Neural cell (in vitro differentiated cells): ENCODE data around the gene FRMD1. TPM values are rescaled to one million over a fixed set of nuclear protein-coding genes. Genes with fewer than 3 reads are reported as not detected.

ENCODE experiments used
- H2AFZ ChIP-seq: fragments of 200-600, 300-800 bp; sonication (generic), shearing (Covaris generic); 2 replicates; pipeline ENCODE4 v1.6.0; 2014; ENCODE audit warnings: low read depth, mild to moderate bottlenecking, antibody characterized with exemption, low read length, moderate library complexity
- H3F3A ChIP-seq: fragments of 200-600 bp; shearing (Covaris generic); 2 replicates; pipeline ENCODE4 v1.6.1; 2016; ENCODE audit warnings: mild to moderate bottlenecking, moderate library complexity, mixed read lengths, antibody characterized with exemption, low read length; ENCODE audit not compliant: insufficient read depth, poor library complexity, severe bottlenecking
- H3K27ac ChIP-seq: fragments of 200-600, 300-800 bp; sonication (generic), shearing (Covaris generic); 2 replicates; pipeline ENCODE4 v1.5.1; 2014; ENCODE audit warnings: mild to moderate bottlenecking, low read length, moderate library complexity
- H3K27me3 ChIP-seq: fragments of 300-800, 200-600 bp; sonication (generic), shearing (Covaris generic); 2 replicates; pipeline ENCODE4 v1.6.0; 2014; ENCODE audit warnings: mild to moderate bottlenecking, low read depth, low read length, moderate library complexity; ENCODE audit not compliant: insufficient read depth
- H3K36me3 ChIP-seq: fragments of 300-800, 200-600 bp; sonication (generic), shearing (Covaris generic); 2 replicates; pipeline ENCODE4 v1.5.1; 2014; ENCODE audit warnings: mild to moderate bottlenecking, antibody characterized with exemption, low read length, moderate library complexity; ENCODE audit not compliant: insufficient read depth
- H3K4me2 ChIP-seq: fragments of 300-800, 200-600 bp; sonication (generic), shearing (Covaris generic); 2 replicates; pipeline ENCODE4 v1.6.0; 2014; ENCODE audit warnings: mild to moderate bottlenecking, low read length
- H3K4me3 ChIP-seq: fragments of 300-800, 200-600 bp; sonication (generic), shearing (Covaris generic); 2 replicates; pipeline ENCODE4 v1.5.1; 2014; ENCODE audit warnings: mild to moderate bottlenecking, low read length, moderate library complexity
- H3K79me2 ChIP-seq: fragments of 200-600 bp; shearing (Covaris generic); replicated peaks from 2 replicates; pipeline ENCODE4 v1.6.0; 2014; ENCODE audit warnings: mild to moderate bottlenecking, low read length, moderate library complexity; ENCODE audit not compliant: insufficient read depth
- H3K9ac ChIP-seq: fragments of 300-800, 200-600 bp; sonication (generic), shearing (Covaris generic); 2 replicates; pipeline ENCODE4 v1.6.1; 2016; ENCODE audit warnings: mild to moderate bottlenecking, low read length, mixed read lengths
- H3K9me2 ChIP-seq: fragments of 200-600 bp; shearing (Covaris generic); 2 replicates; pipeline ENCODE4 v1.6.1; 2016; ENCODE audit warnings: mild to moderate bottlenecking, low read length, mixed read lengths; ENCODE audit not compliant: insufficient read depth
- H3K9me3 ChIP-seq: fragments of 200-600, 300-800 bp; sonication (generic), shearing (Covaris generic); 2 replicates; pipeline ENCODE4 v1.6.1; 2016; ENCODE audit warnings: mild to moderate bottlenecking, mixed run types, low read length, moderate library complexity, mixed read lengths
- H4K20me1 ChIP-seq: fragments of 200-600 bp; shearing (Covaris generic); 2 replicates; pipeline ENCODE4 v1.6.1; 2016; ENCODE audit warnings: mild to moderate bottlenecking, mixed run types; ENCODE audit not compliant: insufficient read depth
- EP300 ChIP-seq: fragments of 450-650 bp; conservative IDR thresholded peaks from 2 replicates; pipeline ENCODE4 v1.6.1; 2014; ENCODE audit warnings: antibody characterized with exemption, mild to moderate bottlenecking, moderate library complexity; ENCODE audit not compliant: poor library complexity, severe bottlenecking
- EZH2 ChIP-seq: fragments of 200-600, 300-800 bp; shearing (Covaris generic), sonication (generic); IDR thresholded peaks from 2 replicates; pipeline ENCODE4 v1.6.1; 2014; ENCODE audit warnings: antibody characterized with exemption, low read length, borderline replicate concordance, mild to moderate bottlenecking; ENCODE audit not compliant: insufficient read depth, poor library complexity, severe bottlenecking
- MXI1 ChIP-seq: fragments of 450-650 bp; conservative IDR thresholded peaks from 2 replicates; pipeline ENCODE4 v1.6.1; 2014; ENCODE audit warnings: antibody characterized with exemption, mild to moderate bottlenecking; ENCODE audit not compliant: poor library complexity, severe bottlenecking
- POLR2AphosphoS5 ChIP-seq: IDR thresholded peaks from 2 replicates; pipeline ENCODE4 v1.6.1; 2012
- RAD21 ChIP-seq: fragments of 450-650 bp; conservative IDR thresholded peaks from 2 replicates; pipeline ENCODE4 v1.6.1; 2014; ENCODE audit warnings: antibody characterized with exemption, mild to moderate bottlenecking, moderate library complexity
- REST ChIP-seq: IDR thresholded peaks from 2 replicates; pipeline ENCODE4 v1.6.1; 2012; ENCODE audit warnings: borderline replicate concordance
- SMC3 ChIP-seq: fragments of 450-650 bp; conservative IDR thresholded peaks from 2 replicates; pipeline ENCODE4 v1.6.1; 2014; ENCODE audit warnings: antibody characterized with exemption, mild to moderate bottlenecking, moderate library complexity; ENCODE audit not compliant: poor library complexity
- TAF1 ChIP-seq: IDR thresholded peaks from 2 replicates; pipeline ENCODE4 v1.6.1; 2012; ENCODE audit warnings: low read depth
- polyA plus RNA-seq: library from polyadenylated mRNA; depleted of rRNA; stranded (reverse); fragments of >200 nt; gene quantifications from 2 replicates; pipeline ENCODE4 v1.2.3, GENCODE V29; 2014
- TF ChIP-seq, protein P1 (sequence below): fragments of 450-650 bp; IDR thresholded peaks from 2 replicates; pipeline ENCODE4 v1.5.1; 2014; ENCODE audit warnings: antibody characterized with exemption, mild to moderate bottlenecking, moderate library complexity; ENCODE audit not compliant: poor library complexity, severe bottlenecking

FRMD1 gene
- polyA plus RNA-seq, 1 donor from 2014 or later: not detected

DNA sequence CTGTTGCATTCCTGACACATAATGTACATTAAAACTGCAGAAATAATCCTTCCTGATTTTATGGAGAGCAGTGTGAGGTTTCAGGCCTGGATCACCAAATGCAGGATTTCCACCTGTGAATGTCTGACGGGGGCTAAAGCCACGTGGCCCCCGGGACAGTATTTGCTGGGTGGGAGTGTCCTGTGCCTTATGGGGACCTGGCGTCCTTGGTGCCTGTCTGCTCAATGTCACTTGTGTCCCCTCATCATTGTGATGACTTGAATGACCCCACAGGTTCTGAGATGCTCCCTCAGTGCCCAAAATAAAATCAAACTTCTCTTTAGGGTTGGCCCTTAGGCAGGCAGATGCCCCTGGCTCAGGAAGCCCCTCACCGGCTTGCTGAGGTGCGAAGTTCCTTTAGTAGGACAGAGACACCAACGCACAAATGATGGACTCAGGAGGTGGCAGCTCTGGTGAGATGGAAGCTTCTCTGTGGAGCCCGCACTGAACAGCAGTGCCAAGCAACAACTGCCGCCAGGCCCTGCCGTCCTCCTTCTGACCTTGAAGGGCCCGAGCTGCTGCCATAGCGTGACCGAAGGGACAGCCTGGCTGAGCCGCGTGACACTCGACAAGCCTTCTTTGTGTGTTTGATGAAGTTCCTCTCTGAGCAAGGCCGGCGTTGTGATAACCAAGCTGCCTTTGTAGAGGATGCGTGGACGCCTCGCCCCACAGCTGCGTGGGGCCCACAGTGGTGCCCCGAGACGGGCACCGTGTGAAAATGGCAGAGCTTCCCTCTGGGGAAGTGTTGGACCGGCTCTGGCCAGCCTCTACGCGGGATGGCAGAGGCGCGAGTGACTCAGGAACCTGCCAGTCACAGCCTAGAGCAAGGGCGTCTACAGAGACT is 30.9 kb downstream of the FRMD1 start:
- H3K27ac ChIP-seq: no peak overlapping the region
- TF ChIP-seq EP300: no peak
- no peak for TF ChIP-seq RAD21
- H3K27me3 ChIP-seq: no peaks in the 10 kb centered on the region
- no peaks in the 10 kb centered on the region for H3K36me3 ChIP-seq
- no peaks in the 10 kb centered on the region for H4K20me1 ChIP-seq
- H3K4me3 ChIP-seq: no peak overlapping the region
- H3K79me2 ChIP-seq: no peaks in the 10 kb centered on the region
- no peaks in the 10 kb centered on the region for H3K9me2 ChIP-seq
- no peak overlapping the region for H2AFZ ChIP-seq
- H3K9me3 ChIP-seq: no peaks in the 10 kb centered on the region
- no peak overlapping the region for H3K4me2 ChIP-seq
- no peak overlapping the region for H3K9ac ChIP-seq
- H3F3A ChIP-seq: no peaks in the 10 kb centered on the region

DNA sequence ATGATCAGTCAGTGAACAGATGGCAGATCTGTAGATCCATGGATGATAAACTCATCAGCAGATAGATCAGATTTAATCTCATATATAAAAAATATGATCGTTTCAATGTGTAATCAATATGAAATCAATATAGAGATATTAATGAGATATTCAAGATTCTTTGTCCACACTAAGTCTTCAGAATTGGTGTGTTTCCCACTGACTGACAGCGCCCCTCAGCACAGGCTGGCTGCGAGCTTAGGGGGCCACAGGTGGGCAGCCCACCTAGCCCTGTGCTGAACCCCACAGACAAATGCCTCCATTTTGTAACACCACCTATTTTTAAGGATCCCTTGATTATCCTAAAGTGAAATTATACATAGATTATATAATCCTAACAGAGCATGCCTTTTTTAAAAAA is 32.3 kb downstream of the FRMD1 start:
- H3K27ac ChIP-seq: no peak overlapping the region
- no peaks in the 10 kb centered on the region for H4K20me1 ChIP-seq
- H3K79me2 ChIP-seq: no peaks in the 10 kb centered on the region
- no peak overlapping the region for H3K4me3 ChIP-seq
- no peak overlapping the region for H3K4me2 ChIP-seq
- H2AFZ ChIP-seq: no peak overlapping the region
- H3K27me3 ChIP-seq: no peaks in the 10 kb centered on the region
- H3K9me3 ChIP-seq: no peaks in the 10 kb centered on the region
- H3K36me3 ChIP-seq: no peaks in the 10 kb centered on the region
- H3F3A ChIP-seq: no peaks in the 10 kb centered on the region
- H3K9ac ChIP-seq: no peak overlapping the region
- H3K9me2 ChIP-seq: no peaks in the 10 kb centered on the region
- TF ChIP-seq REST (no peak), EZH2 (no peak), MXI1 (no peak), POLR2AphosphoS5 (no peak)

DNA sequence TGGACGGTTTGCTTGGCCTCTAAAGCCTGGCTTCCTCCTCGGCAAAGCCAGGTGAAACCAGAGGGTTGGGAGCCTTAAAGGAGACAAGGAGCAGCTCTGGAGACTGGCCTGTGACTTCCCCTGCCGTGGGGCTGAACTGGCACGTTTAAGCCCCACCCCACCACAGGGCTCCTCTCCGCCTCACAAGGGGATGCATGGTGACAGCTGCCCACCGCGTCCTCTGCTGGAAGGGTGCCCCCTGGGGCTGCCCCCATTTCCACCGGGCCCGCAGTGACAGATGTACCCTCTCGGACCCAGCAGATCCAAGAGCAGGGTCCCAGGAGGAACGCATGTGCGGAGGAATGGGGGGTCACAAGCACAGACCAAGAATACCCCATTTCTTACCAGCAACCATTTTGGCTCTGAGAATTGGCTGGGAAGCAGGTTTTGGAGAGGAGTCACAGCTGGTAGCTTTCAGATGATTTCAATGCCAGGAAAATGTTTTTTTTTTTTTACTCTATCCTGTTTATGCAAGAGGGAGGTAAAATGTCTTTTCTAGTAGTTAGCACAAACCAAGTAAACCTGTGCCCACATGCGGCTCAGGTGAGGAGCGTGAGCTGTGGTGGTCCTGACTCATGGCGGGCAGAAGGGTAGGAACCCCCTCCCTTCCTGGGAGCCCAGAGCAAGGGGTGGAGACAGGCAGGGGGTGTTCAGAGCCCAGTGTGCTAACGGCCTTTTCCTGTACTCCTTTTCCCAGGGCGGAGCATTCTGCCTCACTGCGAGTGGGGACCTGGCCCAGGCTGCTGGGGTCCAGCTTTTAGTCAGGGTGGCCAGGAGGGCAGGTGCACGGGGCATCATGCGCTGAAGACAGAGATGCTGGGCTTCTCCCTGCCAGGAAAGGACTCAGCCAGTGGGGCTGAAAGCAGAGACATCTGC is 33.0 kb downstream of the FRMD1 start:
- no peak overlapping the region for H3K27ac ChIP-seq
- no peaks in the 10 kb centered on the region for H3K9me2 ChIP-seq
- H3K4me2 ChIP-seq: no peak overlapping the region
- H3F3A ChIP-seq: no peaks in the 10 kb centered on the region
- H3K36me3 ChIP-seq: no peaks in the 10 kb centered on the region
- no peaks in the 10 kb centered on the region for H3K79me2 ChIP-seq
- H3K9ac ChIP-seq: no peak overlapping the region
- TF ChIP-seq RAD21: no peak
- TF ChIP-seq, protein P1, sequence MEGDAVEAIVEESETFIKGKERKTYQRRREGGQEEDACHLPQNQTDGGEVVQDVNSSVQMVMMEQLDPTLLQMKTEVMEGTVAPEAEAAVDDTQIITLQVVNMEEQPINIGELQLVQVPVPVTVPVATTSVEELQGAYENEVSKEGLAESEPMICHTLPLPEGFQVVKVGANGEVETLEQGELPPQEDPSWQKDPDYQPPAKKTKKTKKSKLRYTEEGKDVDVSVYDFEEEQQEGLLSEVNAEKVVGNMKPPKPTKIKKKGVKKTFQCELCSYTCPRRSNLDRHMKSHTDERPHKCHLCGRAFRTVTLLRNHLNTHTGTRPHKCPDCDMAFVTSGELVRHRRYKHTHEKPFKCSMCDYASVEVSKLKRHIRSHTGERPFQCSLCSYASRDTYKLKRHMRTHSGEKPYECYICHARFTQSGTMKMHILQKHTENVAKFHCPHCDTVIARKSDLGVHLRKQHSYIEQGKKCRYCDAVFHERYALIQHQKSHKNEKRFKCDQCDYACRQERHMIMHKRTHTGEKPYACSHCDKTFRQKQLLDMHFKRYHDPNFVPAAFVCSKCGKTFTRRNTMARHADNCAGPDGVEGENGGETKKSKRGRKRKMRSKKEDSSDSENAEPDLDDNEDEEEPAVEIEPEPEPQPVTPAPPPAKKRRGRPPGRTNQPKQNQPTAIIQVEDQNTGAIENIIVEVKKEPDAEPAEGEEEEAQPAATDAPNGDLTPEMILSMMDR: no peak
- TF ChIP-seq EP300: no peak
- no peak for TF ChIP-seq SMC3
- TF ChIP-seq TAF1: no peak
- no peak for TF ChIP-seq MXI1
- no peak for TF ChIP-seq POLR2AphosphoS5
- no peak for TF ChIP-seq REST
- no peak for TF ChIP-seq EZH2
- H4K20me1 ChIP-seq: no peaks in the 10 kb centered on the region
- H2AFZ ChIP-seq: no peak overlapping the region
- no peaks in the 10 kb centered on the region for H3K27me3 ChIP-seq
- no peak overlapping the region for H3K4me3 ChIP-seq
- H3K9me3 ChIP-seq: no peaks in the 10 kb centered on the region
